ENCODE results near the gene PRADC1. TPM values are rescaled to one million over a fixed set of nuclear protein-coding genes. Genes with fewer than 3 reads are reported as not detected.

The PRADC1 gene
- total RNA-seq, 1 donor = 15.0 TPM

DNA sequence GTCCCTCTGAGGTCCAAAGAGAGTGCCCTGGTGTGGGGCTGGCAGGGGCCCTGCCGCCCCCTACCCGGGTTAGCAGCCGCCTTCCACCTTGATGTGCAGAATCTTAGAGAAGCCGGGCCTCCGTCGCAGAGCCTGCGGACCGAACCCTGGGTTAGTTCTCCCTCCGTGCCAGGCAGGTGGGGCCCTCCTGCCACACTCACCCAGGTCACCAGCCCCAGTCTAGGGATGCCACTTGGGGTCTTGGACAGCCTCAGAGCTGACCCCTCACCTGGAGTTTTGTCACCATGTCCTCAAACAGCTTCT lies 25.8 kb upstream of the PRADC1 start:
- no peak overlapping the region for H3K4me3 ChIP-seq (ENCODE audit: low read depth, low read length)
- TF ChIP-seq, protein P1, sequence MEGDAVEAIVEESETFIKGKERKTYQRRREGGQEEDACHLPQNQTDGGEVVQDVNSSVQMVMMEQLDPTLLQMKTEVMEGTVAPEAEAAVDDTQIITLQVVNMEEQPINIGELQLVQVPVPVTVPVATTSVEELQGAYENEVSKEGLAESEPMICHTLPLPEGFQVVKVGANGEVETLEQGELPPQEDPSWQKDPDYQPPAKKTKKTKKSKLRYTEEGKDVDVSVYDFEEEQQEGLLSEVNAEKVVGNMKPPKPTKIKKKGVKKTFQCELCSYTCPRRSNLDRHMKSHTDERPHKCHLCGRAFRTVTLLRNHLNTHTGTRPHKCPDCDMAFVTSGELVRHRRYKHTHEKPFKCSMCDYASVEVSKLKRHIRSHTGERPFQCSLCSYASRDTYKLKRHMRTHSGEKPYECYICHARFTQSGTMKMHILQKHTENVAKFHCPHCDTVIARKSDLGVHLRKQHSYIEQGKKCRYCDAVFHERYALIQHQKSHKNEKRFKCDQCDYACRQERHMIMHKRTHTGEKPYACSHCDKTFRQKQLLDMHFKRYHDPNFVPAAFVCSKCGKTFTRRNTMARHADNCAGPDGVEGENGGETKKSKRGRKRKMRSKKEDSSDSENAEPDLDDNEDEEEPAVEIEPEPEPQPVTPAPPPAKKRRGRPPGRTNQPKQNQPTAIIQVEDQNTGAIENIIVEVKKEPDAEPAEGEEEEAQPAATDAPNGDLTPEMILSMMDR (IDR thresholded peaks at IDR 0.05; ENCODE audit: insufficient read depth, low read length) = no peak
- DNase-seq (ENCODE audit: low read depth) = no peak

DNA sequence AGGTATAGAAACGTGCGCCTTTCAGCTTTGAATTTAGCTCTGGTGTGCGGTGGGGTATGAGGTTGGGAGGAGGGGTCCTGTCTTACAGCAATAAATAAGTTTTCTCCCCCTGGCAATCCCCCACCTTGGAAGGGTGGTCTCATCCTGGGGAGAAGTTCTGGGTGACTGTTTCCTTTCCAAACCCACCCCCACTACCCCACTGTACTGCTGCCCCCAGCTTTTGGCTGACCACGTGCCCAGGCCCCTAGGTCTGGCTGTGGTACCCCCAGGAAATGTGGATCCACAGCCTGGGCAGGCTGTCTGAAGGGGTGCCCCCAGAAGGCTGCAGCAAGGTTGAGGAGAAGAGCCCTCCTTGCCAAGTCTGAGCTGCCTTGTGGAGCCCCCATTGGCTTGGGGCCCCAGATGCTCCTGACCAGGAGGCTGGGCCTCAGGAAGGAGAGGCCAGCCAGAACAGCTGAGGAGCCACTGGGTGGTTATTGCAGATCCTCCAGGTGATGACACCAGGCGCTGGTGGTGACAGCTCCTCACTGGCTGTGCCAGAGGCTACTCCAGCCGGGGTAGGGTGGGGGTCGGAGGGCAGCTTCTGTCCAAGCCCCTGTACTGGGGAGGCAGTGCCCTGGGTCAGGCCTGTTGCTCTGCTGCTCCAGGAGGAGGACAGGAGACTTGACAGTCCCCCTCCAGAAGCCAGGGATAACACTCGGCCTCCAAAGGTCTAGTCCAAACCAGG lies 25.3 kb upstream of the PRADC1 start:
- no peak overlapping the region for H3K4me3 ChIP-seq (ENCODE audit: low read depth, low read length)
- no peak for DNase-seq (ENCODE audit: low read depth)
- TF ChIP-seq, protein P1 (IDR thresholded peaks at IDR 0.05; ENCODE audit: insufficient read depth, low read length) = no peak

DNA sequence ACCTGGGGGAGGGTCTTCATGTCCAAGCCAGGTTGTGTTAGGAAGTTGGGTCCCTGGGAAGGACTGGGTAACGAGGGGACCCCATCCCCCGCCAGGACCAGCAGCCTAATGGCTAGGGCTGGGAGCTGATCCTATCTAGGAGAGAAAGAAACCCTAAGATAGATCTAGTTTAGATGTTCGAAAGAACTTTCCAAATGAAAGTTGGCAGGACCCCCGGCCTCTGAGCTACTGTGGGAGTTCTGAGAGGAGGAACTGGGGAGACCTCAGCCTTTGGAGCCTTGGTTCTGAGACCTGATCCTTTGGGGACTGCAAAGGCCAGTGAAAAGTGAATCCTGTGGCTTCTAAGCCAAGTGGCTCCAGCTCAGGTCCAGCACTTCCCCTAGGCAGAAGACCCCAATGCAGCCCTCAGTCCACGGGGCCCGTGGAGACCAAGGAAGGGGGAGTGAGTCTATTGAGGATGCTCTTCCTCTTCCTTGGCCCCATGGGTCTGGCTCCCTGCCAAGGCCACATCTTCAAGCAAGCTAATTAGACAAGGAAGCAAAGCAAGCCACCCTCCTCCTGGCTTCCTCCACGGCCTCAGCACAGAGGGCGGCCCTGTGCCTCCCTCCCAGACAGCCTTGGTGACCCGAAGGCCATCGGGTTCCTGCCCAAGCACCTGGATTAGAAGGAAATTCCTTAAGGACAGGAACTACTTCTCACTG lies 24.5 kb upstream of the PRADC1 start:
- DNase-seq (ENCODE audit: low read depth) = no peak
- TF ChIP-seq, protein P1 (IDR thresholded peaks at IDR 0.05; ENCODE audit: insufficient read depth, low read length) = no peak
- H3K4me3 ChIP-seq (ENCODE audit: low read depth, low read length) = no peak overlapping the region

DNA sequence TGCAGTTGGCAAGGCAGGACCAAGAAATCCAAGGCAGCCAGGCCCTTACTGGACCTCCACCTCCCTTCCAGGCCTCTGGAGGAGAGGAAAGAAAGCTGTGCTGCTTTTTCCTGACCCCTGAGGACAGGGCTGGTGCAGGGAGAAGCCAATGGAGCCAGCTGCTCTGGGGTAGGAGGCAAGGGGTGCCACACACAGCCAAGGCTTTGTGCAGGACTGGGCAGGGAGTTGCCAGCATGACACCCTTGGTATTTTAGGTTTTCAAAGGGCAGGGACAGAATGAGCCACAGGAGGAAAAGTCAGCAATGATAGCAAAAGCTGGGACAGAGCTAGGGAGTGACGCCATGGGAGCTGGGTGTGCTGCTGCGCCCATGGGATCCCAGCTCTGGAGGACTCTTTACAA lies 24.0 kb upstream of the PRADC1 start:
- DNase-seq (ENCODE audit: low read depth) = no peak
- no peak overlapping the region for H3K4me3 ChIP-seq (ENCODE audit: low read depth, low read length)
- TF ChIP-seq, protein P1 (IDR thresholded peaks at IDR 0.05; ENCODE audit: insufficient read depth, low read length) = no peak

DNA sequence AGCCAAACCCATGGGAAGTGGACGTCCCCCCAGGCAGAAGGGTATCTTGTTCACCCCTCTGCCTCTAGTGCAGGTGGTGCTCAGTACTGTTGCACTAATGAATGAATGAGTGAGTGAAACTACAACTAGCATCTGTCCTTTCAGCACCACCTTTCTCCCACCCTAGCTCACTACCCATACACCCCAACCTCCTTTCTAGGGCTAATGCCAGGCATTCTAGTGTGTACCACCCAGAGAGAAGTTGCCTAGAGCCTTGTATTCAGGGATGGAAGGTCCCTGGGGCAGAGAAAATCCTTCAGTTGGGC lies 23.5 kb upstream of the PRADC1 start:
- DNase-seq (ENCODE audit: low read depth) = no peak
- no peak overlapping the region for H3K4me3 ChIP-seq (ENCODE audit: low read depth, low read length)
- TF ChIP-seq, protein P1 (IDR thresholded peaks at IDR 0.05; ENCODE audit: insufficient read depth, low read length) = no peak

DNA sequence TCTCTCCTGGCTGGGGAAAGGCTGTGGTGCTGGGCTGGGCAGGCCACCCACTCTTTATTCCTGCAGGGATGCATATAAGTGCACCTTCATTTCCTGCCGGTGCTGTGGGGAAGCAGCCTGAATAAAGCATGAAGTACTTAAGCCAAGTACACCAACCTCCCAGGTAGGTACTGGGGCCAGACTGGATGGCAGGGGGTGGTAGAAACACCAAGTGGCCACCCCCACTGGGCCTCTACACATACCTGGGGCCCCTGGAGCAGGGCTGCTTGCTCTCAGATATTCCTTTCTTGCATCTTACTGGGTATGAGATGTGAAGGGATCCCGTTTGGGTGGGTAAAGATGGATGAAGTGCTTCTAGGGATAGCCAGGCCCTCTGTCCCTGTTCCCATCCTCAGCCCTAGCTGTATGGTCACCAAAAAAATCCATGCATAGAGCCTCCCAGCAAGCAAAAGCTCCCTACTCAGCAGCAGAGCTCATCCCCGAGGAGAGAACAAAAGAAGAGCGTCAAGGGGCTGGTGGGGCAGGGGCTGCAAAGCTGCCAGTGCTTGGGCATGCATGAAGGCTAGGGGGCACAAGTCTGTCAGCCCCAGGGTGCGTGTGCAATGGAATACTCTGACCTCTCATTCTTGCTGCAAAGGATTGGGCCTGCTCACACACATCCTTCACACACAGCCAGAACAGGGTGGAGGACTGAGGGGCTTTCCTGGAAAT lies 23.0 kb upstream of the PRADC1 start:
- no peak overlapping the region for H3K4me3 ChIP-seq (ENCODE audit: low read depth, low read length)
- no peak for DNase-seq (ENCODE audit: low read depth)
- TF ChIP-seq, protein P1 (IDR thresholded peaks at IDR 0.05; ENCODE audit: insufficient read depth, low read length) = no peak

Data from fibroblast of the aortic adventitia (primary cell).